ENCODE results near the gene PTPN11. TPM values are rescaled to one million over a fixed set of nuclear protein-coding genes. Genes with fewer than 3 reads are reported as not detected.

Gene PTPN11
- total RNA-seq, 1 donor = 98.8 TPM

GRCh38 chr12:112466011-112466422, 47.3 kb downstream of the PTPN11 start:
- Histone ChIP-seq H3K4me2 (ENCODE audit: insufficient read depth, low read length) (no peak overlapping the region), H3K4me1 (ENCODE audit: insufficient read depth, low read length) (no peaks in the 10 kb centered on the region), H3K4me3 (ENCODE audit: insufficient read depth, low read length) (no peak overlapping the region), H4K20me1 (ENCODE audit: insufficient read depth, low read length) (peaks cover 12% of the 10 kb centered on the region), H3K9me3 (ENCODE audit: low read depth, low read length) (no peaks in the 10 kb centered on the region), H3K27ac (ENCODE audit: low read depth, low read length) (no peak overlapping the region), H2AFZ (ENCODE audit: low read length) (no peak overlapping the region), H3K36me3 (ENCODE audit: insufficient read depth, low read length) (peaks cover 18% of the 10 kb centered on the region), H3K27me3 (ENCODE audit: insufficient read depth, low read length) (no peaks in the 10 kb centered on the region), H3K79me2 (ENCODE audit: insufficient read depth, low read length) (peaks cover 16% of the 10 kb centered on the region)
- no peak for TF ChIP-seq CTCF (IDR thresholded peaks at IDR 0.05; ENCODE audit: extremely low read depth, low read depth, low read length)
- DNase-seq (ENCODE audit: insufficient read length, low spot score, missing footprints) = no peak

GRCh38 chr12:112466835-112467234, 48.1 kb downstream of the PTPN11 start:
- Histone ChIP-seq H3K4me1 (ENCODE audit: insufficient read depth, low read length) (no peaks in the 10 kb centered on the region), H3K27me3 (ENCODE audit: insufficient read depth, low read length) (no peaks in the 10 kb centered on the region), H3K4me3 (ENCODE audit: insufficient read depth, low read length) (no peak overlapping the region), H3K79me2 (ENCODE audit: insufficient read depth, low read length) (peaks cover 13% of the 10 kb centered on the region), H3K4me2 (ENCODE audit: insufficient read depth, low read length) (no peak overlapping the region), H3K36me3 (ENCODE audit: insufficient read depth, low read length) (peaks cover 16% of the 10 kb centered on the region), H3K27ac (ENCODE audit: low read depth, low read length) (no peak overlapping the region), H2AFZ (ENCODE audit: low read length) (no peak overlapping the region), H3K9me3 (ENCODE audit: low read depth, low read length) (no peaks in the 10 kb centered on the region), H4K20me1 (ENCODE audit: insufficient read depth, low read length) (peaks cover 12% of the 10 kb centered on the region)
- no peak for DNase-seq (ENCODE audit: insufficient read length, low spot score, missing footprints)
- no peak for TF ChIP-seq CTCF (IDR thresholded peaks at IDR 0.05; ENCODE audit: extremely low read depth, low read depth, low read length)

- peaks cover 12% of the 10 kb centered on the region for H4K20me1 ChIP-seq (ENCODE audit: insufficient read depth, low read length)
- H3K79me2 ChIP-seq (ENCODE audit: insufficient read depth, low read length) = peaks cover 13% of the 10 kb centered on the region
- no peak overlapping the region for H2AFZ ChIP-seq (ENCODE audit: low read length)
- no peaks in the 10 kb centered on the region for H3K4me1 ChIP-seq (ENCODE audit: insufficient read depth, low read length)
- TF ChIP-seq CTCF (IDR thresholded peaks at IDR 0.05; ENCODE audit: extremely low read depth, low read depth, low read length) = no peak
- H3K4me2 ChIP-seq (ENCODE audit: insufficient read depth, low read length) = no peak overlapping the region
- H3K27ac ChIP-seq (ENCODE audit: low read depth, low read length) = no peak overlapping the region
- H3K9me3 ChIP-seq (ENCODE audit: low read depth, low read length) = no peaks in the 10 kb centered on the region
- no peaks in the 10 kb centered on the region for H3K27me3 ChIP-seq (ENCODE audit: insufficient read depth, low read length)
- no peak for DNase-seq (ENCODE audit: insufficient read length, low spot score, missing footprints)
- H3K4me3 ChIP-seq (ENCODE audit: insufficient read depth, low read length) = no peak overlapping the region
- H3K36me3 ChIP-seq (ENCODE audit: insufficient read depth, low read length) = peaks cover 27% of the 10 kb centered on the region
These were observed 49.3 kb downstream of the PTPN11 start for GRCh38 chr12:112468046-112468445.

GRCh38 chr12:112473056-112473455, 54.3 kb downstream of the PTPN11 start:
- peak; percentile 31 for TF ChIP-seq CTCF (IDR thresholded peaks at IDR 0.05; ENCODE audit: extremely low read depth, low read depth, low read length)
- H3K27me3 ChIP-seq (ENCODE audit: insufficient read depth, low read length) = no peaks in the 10 kb centered on the region
- H3K27ac ChIP-seq (ENCODE audit: low read depth, low read length) = no peak overlapping the region
- no peaks in the 10 kb centered on the region for H3K9me3 ChIP-seq (ENCODE audit: low read depth, low read length)
- no peak overlapping the region for H3K4me3 ChIP-seq (ENCODE audit: insufficient read depth, low read length)
- no peak overlapping the region for H2AFZ ChIP-seq (ENCODE audit: low read length)
- peaks cover 50% of the 10 kb centered on the region for H3K36me3 ChIP-seq (ENCODE audit: insufficient read depth, low read length)
- DNase-seq (ENCODE audit: insufficient read length, low spot score, missing footprints) = peak; percentile 53
- peaks cover 11% of the 10 kb centered on the region for H3K79me2 ChIP-seq (ENCODE audit: insufficient read depth, low read length)
- H3K4me1 ChIP-seq (ENCODE audit: insufficient read depth, low read length) = no peaks in the 10 kb centered on the region
- H4K20me1 ChIP-seq (ENCODE audit: insufficient read depth, low read length) = peaks cover 10% of the 10 kb centered on the region
- no peak overlapping the region for H3K4me2 ChIP-seq (ENCODE audit: insufficient read depth, low read length)
